GM12878 (cell line): ENCODE data around the gene HDAC3. TPM values are rescaled to one million over a fixed set of nuclear protein-coding genes. Genes with fewer than 3 reads are reported as not detected.

Source experiments
- ATAC-seq: fragments of 200-7000 bp; cut with Tn5 transposase; 3 replicates; pipeline ENCODE4 v1.9.1; 2020; ENCODE audit warnings: mild to moderate bottlenecking, moderate library complexity
- BruUV-seq: library from RNA; stranded (reverse); fragments of 400-500 nt; replicated peaks from 2 replicates; lab custom pipeline; 2021; lab: Mats Ljungman, UMichigan
- CTCF ChIA-PET: fragments of 300-600 bp; sonication (Branson Sonifier 250); formaldehyde crosslinking; extraction: SDS; loops from one replicate; lab custom pipeline; 2021; ENCODE audit warnings: inconsistent platforms; lab: Yijun Ruan, JAX
- POLR2A ChIA-PET: fragments of 350-600 bp; formaldehyde crosslinking; extraction: SDS; loops from one replicate; lab custom pipeline; 2021; ENCODE audit warnings: inconsistent platforms; lab: Charles Lee
- RAD21 ChIA-PET: fragments of 300-600 bp; sonication (Branson Sonifier 250); formaldehyde crosslinking; loops from one replicate; lab custom pipeline; 2023; ENCODE audit warnings: antibody characterized with exemption; ENCODE audit not compliant: unreplicated experiment; lab: Charles Lee
- SMC1A ChIA-PET: fragments of 300-600 bp; sonication (Branson Sonifier 250); formaldehyde crosslinking; loops from one replicate; lab custom pipeline; 2023; ENCODE audit not compliant: unreplicated experiment, uncharacterized antibody; lab: Charles Lee
- DNase-seq: peaks from one replicate; pipeline ENCODE4 v3.0.0-alpha.2; 2011; ENCODE audit warnings: low read depth, low spot score
- FAIRE-seq: peaks from 3 replicates; lab custom pipeline; 2011; peaks lifted over from hg19 to GRCh38; lab: Jason Lieb, UNC
- H2AFZ ChIP-seq: 2 replicates; pipeline ENCODE4 v1.6.0; 2011; ENCODE audit warnings: low read depth, low read length, control low read depth; ENCODE audit not compliant: control insufficient read depth
- H3K27ac ChIP-seq: 2 replicates; pipeline ENCODE4 v1.5.1; 2011; ENCODE audit warnings: control low read depth; ENCODE audit not compliant: control insufficient read depth, insufficient read depth
- H3K27me3 ChIP-seq, 2 experiments: replicated peaks in 1 of 2; 2 replicates each; pipeline versions ENCODE4 v1.6.0 to v1.6.1; 2011; ENCODE audit warnings: low read length in 1 of 2; ENCODE audit not compliant: control insufficient read depth in 2 of 2, insufficient read depth in 2 of 2
- H3K36me3 ChIP-seq, 2 experiments: 2 replicates each; pipeline ENCODE4 v1.5.1; 2011; ENCODE audit warnings: low read length in 1 of 2; ENCODE audit not compliant: control insufficient read depth in 2 of 2, insufficient read depth in 2 of 2
- H3K4me1 ChIP-seq: 2 replicates; pipeline ENCODE4 v1.6.1; 2011; ENCODE audit warnings: mild to moderate bottlenecking, low read length, moderate library complexity, mixed read lengths; ENCODE audit not compliant: control insufficient read depth, insufficient read depth
- H3K4me2 ChIP-seq: 2 replicates; pipeline ENCODE4 v1.6.0; 2011; ENCODE audit warnings: control low read depth; ENCODE audit not compliant: control insufficient read depth, insufficient read depth
- H3K4me3 ChIP-seq: fragments of 200-600 bp; sonication (generic); 2 replicates; pipeline ENCODE4 v1.5.1; 2016
- H3K79me2 ChIP-seq: 2 replicates; pipeline ENCODE4 v1.6.0; 2011; ENCODE audit warnings: low read length; ENCODE audit not compliant: control insufficient read depth, insufficient read depth
- H3K9ac ChIP-seq: 2 replicates; pipeline ENCODE4 v1.8.0; 2011; ENCODE audit warnings: low read length, control low read depth, mixed read lengths; ENCODE audit not compliant: control insufficient read depth, insufficient read depth
- H3K9me3 ChIP-seq: replicated peaks from 3 replicates; pipeline ENCODE4 v1.5.1; 2011; ENCODE audit warnings: mild to moderate bottlenecking, low read length; ENCODE audit not compliant: control insufficient read depth, insufficient read depth
- H4K20me1 ChIP-seq: 2 replicates; pipeline ENCODE4 v1.6.0; 2011; ENCODE audit not compliant: control insufficient read depth, insufficient read depth
- BRCA1 ChIP-seq: IDR thresholded peaks from 2 replicates; pipeline ENCODE4 v1.6.1; 2011; ENCODE audit warnings: low read depth, low read length, improper control_type of control experiment
- CBFB ChIP-seq: IDR thresholded peaks from 2 replicates; pipeline ENCODE4 v1.6.1; 2016; ENCODE audit warnings: antibody characterized with exemption, low read depth
- E2F4 ChIP-seq: IDR thresholded peaks from 2 replicates; pipeline ENCODE4 v1.6.1; 2012; ENCODE audit warnings: low read depth, low read length, improper control_type of control experiment
- E4F1 ChIP-seq: fragments of 450-650 bp; IDR thresholded peaks from 2 replicates; pipeline ENCODE4 v1.6.1; 2018; ENCODE audit warnings: borderline replicate concordance, mild to moderate bottlenecking; ENCODE audit not compliant: partially characterized antibody
- ETV6 ChIP-seq, 2 experiments: fragments of 450-650 bp in 1 of 2; IDR thresholded peaks in 1 of 2; conservative IDR thresholded peaks in 1 of 2; 2 replicates each; pipeline ENCODE4 v1.6.1; 2014; ENCODE audit warnings: antibody characterized with exemption in 1 of 2, borderline replicate concordance in 1 of 2, low read depth in 1 of 2, mild to moderate bottlenecking in 1 of 2, moderate library complexity in 1 of 2
- MTA3 ChIP-seq: IDR thresholded peaks from 2 replicates; pipeline ENCODE4 v1.6.1; 2012; ENCODE audit warnings: low read length, inconsistent platforms, borderline replicate concordance
- PML ChIP-seq: IDR thresholded peaks from 2 replicates; pipeline ENCODE4 v1.6.1; 2012; ENCODE audit warnings: low read length, inconsistent platforms
- POLR2AphosphoS2 ChIP-seq: IDR thresholded peaks from 2 replicates; pipeline ENCODE4 v1.6.1; 2011; ENCODE audit warnings: low read depth, mild to moderate bottlenecking, low read length, improper control_type of control experiment, moderate library complexity
- POU2F2 ChIP-seq: IDR thresholded peaks from 3 replicates; pipeline ENCODE4 v1.6.1; 2011; ENCODE audit warnings: low read depth, mild to moderate bottlenecking, low read length, borderline replicate concordance
- RFX5 ChIP-seq: IDR thresholded peaks from 2 replicates; pipeline ENCODE4 v1.6.1; 2011; ENCODE audit warnings: low read depth, low read length, improper control_type of control experiment
- SMAD5 ChIP-seq: IDR thresholded peaks from 2 replicates; pipeline ENCODE4 v1.6.1; 2016; ENCODE audit warnings: antibody characterized with exemption, low read depth
- TAF1 ChIP-seq: IDR thresholded peaks from 2 replicates; pipeline ENCODE4 v1.6.1; 2011; ENCODE audit warnings: mild to moderate bottlenecking, low read depth, low read length, borderline replicate concordance
- TBL1XR1 ChIP-seq: IDR thresholded peaks from 2 replicates; pipeline ENCODE4 v1.6.1; 2012; ENCODE audit warnings: low read depth, low read length, improper control_type of control experiment
- ZBTB11 ChIP-seq: fragments of 450-650 bp; formaldehyde crosslinking; IDR thresholded peaks from 2 replicates; pipeline ENCODE4 v1.5.0; 2022; ENCODE audit warnings: mild to moderate bottlenecking, missing genetic modification characterization
- ZNF217 ChIP-seq: fragments of 450-650 bp; IDR thresholded peaks from 2 replicates; pipeline ENCODE4 v1.6.1; 2017; ENCODE audit warnings: antibody characterized with exemption, mild to moderate bottlenecking
- ZNF24 ChIP-seq: fragments of 450-650 bp; IDR thresholded peaks from 2 replicates; pipeline ENCODE4 v1.6.1; 2017; ENCODE audit warnings: antibody characterized with exemption, mild to moderate bottlenecking
- WGBS: methylation state at CpG from one replicate; pipeline ENCODE4 v1.1.6; 2016; ENCODE audit warnings: low lambda C conversion rate; ENCODE audit not compliant: insufficient replicate concordance, insufficient coverage; ENCODE audit errors: missing lambda C conversion rate; 5-methylcytosine and 5-hydroxymethylcytosine counted together
- in situ Hi-C: fragments of 300-500 bp; cut with MboI; formaldehyde crosslinking; loops from 9 replicates; pipeline ENCODE4 v1.14.3; 2018; ENCODE audit warnings: mixed read lengths
- intact Hi-C: fragments of 100-400 bp; cut with micrococcal nuclease; formaldehyde crosslinking; loops from one replicate; pipeline ENCODE4 v1.14.2; 2022; ENCODE audit not compliant: unreplicated experiment
- polyA plus RNA-seq, 11 experiments: library from polyadenylated mRNA; depleted of rRNA in 4 of 11; unstranded in 6 of 11; stranded (reverse) in 5 of 11; fragments of >200 nt; fragmentation: Nextera tagmentation in 4 of 11; fragmentation: Illumina TruSeq in 1 of 11; extraction: Ambion mirVana in 4 of 11; extraction: Trizol in 1 of 11; gene quantifications; 1 replicate in 1 of 11; 2 replicates in 10 of 11; pipeline versions ENCODE4 v1.2.1 to v1.2.3, GENCODE V29; 2011 to 2016; ENCODE audit warnings: inconsistent platforms in 2 of 11, missing spikeins in 2 of 11, low read depth in 1 of 11
- total RNA-seq, 4 experiments: library from RNA; depleted of rRNA in 3 of 4; stranded (reverse); fragments of >200 nt in 3 of 4; fragmentation: Illumina TruSeq in 1 of 4; extraction: Trizol in 1 of 4; gene quantifications; 2 replicates each; pipeline versions ENCODE4 v1.2.1 to v1.2.3, GENCODE V29; 2013 to 2021

HDAC3 gene
- total and polyA plus RNA-seq, 10 of the 15 experiments (the other 5 are each of a cell fraction or from before 2014, with no cell fraction given), result 62.2 to 140 (median 112) TPM

- Histone ChIP-seq H3K9ac (no peak overlapping the region), H3K79me2 (peaks cover 85% of the 10 kb centered on the region), H3K4me2 (no peak overlapping the region), H3K27ac (no peak overlapping the region), H3K4me3 (no peak overlapping the region), H3K4me1 (peaks cover 29% of the 10 kb centered on the region), H2AFZ (no peak overlapping the region), H3K27me3 (no peaks in the 10 kb centered on the region), H3K9me3 (no peaks in the 10 kb centered on the region), H4K20me1 (no peaks in the 10 kb centered on the region), H3K36me3 (no peaks in the 10 kb centered on the region; a peak in 1 of 4 replicates)
- in situ Hi-C loops (loop anchor here (25.0 kb wide), 2 partner anchors 1190 to 1565 kb away; partner anchors contain the start of genes ANKHD1 and NRG2), intact Hi-C loops (no loop called here)
- DNase-seq (no peak), FAIRE-seq (no peak), ATAC-seq (no peak)
- ChIA-PET SMC1A (interaction anchor here (0.7 to 8.6 kb wide), 6 partner anchors 9 to 279 kb away, joined by 3 to 199 read pairs (median 18); partner anchors contain the start of genes DIAPH1, HDAC3 and RELL2), POLR2A (interaction anchor here (0.7 to 3.5 kb wide), 2 partner anchors 14 to 1100 kb away, joined by 3 to 17 read pairs; no protein-coding TSS in a partner anchor), CTCF (interaction anchor here (0.6 to 10.9 kb wide), 7 partner anchors 10 to 388 kb away, joined by 3 to 172 read pairs (median 8); partner anchors contain the start of gene DIAPH1), RAD21 (interaction anchor here (0.8 to 5.0 kb wide), 6 partner anchors 10 to 35 kb away, joined by 3 to 45 read pairs (median 8); partner anchors contain the start of gene DIAPH1)
- TF ChIP-seq POLR2AphosphoS2 (no peak), ZNF24 (no peak), ZBTB11 (CRISPR knock-in tag) (no peak), ZNF217 (no peak), TAF1 (no peak), SMAD5 (no peak), CBFB (no peak), POU2F2 (no peak), RFX5 (no peak), E2F4 (no peak), MTA3 (no peak), TBL1XR1 (no peak), ETV6 (conservative IDR thresholded peaks at IDR 0.05 in 1 of 2, IDR thresholded peaks at IDR 0.05 in 1 of 2; ENCODE audit: borderline replicate concordance in 1 of 2, low read depth in 1 of 2) (no peak), PML (no peak), E4F1 (no peak), BRCA1 (no peak)
- 44% methylated on average over 1 of the region's 1 CpG for WGBS
- BruUV-seq, result no TSS peak
These were observed 34.0 kb downstream of the HDAC3 start for GRCh38 chr5:141602606-141603005.
